ENCODE results near the gene EXOSC1.
A peak's percentile ranks its signal among the peaks of the same experiment; 100 is the strongest.

EXOSC1 gene

DNA sequence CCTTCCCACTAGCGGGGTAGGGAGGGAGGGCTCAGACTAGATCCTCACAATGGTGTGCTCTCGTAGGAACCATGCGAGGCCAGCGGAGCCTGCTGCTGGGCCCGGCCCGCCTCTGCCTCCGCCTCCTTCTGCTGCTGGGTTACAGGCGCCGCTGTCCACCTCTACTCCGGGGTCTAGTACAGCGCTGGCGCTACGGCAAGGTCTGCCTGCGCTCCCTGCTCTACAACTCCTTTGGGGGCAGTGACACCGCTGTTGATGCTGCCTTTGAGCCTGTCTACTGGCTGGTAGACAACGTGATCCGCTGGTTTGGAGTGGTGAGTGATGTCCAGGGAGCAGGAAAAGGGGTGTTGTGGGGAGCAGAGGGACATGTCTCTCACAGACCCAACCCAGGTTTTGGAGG is 5.8 kb upstream of the EXOSC1 start:
- Histone ChIP-seq H3K9ac (ENCODE audit: low read length) (no peak overlapping the region), H3K36me3 (ENCODE audit: low read length) (no peaks in the 10 kb centered on the region), H2AFZ (ENCODE audit: low read depth, low read length, severe bottlenecking) (no peak overlapping the region), H3K9me3 (ENCODE audit: insufficient read depth, low read length) (no peaks in the 10 kb centered on the region), H3K79me2 (ENCODE audit: insufficient read depth, low read length) (peaks cover 38% of the 10 kb centered on the region), H3K27me3 (ENCODE audit: low read length) (no peaks in the 10 kb centered on the region), H4K20me1 (ENCODE audit: low read depth, low read length) (no peaks in the 10 kb centered on the region; the same call in 1 of the 2 replicates), H3K9me2 (replicated peaks; ENCODE audit: insufficient read depth, low read length) (no peaks in the 10 kb centered on the region), H3K27ac (ENCODE audit: low read depth, low read length) (no peak overlapping the region), H3K4me2 (ENCODE audit: low read depth, low read length, poor library complexity, severe bottlenecking) (no peak overlapping the region), H3K4me3 (ENCODE audit: insufficient read depth, low read length, poor library complexity, severe bottlenecking) (no peak overlapping the region), H3F3A (ENCODE audit: insufficient read depth) (no peaks in the 10 kb centered on the region)
- TF ChIP-seq, protein P1, sequence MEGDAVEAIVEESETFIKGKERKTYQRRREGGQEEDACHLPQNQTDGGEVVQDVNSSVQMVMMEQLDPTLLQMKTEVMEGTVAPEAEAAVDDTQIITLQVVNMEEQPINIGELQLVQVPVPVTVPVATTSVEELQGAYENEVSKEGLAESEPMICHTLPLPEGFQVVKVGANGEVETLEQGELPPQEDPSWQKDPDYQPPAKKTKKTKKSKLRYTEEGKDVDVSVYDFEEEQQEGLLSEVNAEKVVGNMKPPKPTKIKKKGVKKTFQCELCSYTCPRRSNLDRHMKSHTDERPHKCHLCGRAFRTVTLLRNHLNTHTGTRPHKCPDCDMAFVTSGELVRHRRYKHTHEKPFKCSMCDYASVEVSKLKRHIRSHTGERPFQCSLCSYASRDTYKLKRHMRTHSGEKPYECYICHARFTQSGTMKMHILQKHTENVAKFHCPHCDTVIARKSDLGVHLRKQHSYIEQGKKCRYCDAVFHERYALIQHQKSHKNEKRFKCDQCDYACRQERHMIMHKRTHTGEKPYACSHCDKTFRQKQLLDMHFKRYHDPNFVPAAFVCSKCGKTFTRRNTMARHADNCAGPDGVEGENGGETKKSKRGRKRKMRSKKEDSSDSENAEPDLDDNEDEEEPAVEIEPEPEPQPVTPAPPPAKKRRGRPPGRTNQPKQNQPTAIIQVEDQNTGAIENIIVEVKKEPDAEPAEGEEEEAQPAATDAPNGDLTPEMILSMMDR (IDR thresholded peaks at IDR 0.05; ENCODE audit: insufficient read depth, low read length, poor library complexity, severe bottlenecking) = no peak
- no peak for TF ChIP-seq EZH2phosphoT487 (conservative IDR thresholded peaks at IDR 0.05; ENCODE audit: low read length)

DNA sequence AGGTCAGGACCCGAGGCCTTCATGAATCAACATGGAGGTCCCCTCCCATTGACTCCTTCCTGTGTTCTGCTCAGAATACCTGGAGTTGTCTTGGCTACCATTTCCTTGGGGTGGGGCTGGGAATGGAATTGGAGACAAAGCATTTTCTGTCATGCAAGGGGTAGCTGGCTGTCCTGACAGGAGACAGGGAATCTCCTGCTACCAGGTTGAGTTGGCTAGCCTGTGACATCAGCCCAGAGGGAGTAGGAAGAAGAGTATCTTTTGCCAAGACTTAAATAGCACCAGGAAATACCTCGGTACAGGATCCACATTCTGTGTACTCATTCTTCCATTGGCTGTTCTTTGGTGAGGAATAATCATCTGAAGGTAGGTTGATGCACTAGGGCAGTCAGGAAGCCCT is 5.0 kb upstream of the EXOSC1 start:
- H3K27ac ChIP-seq (ENCODE audit: low read depth, low read length) = no peak overlapping the region
- H3K9me3 ChIP-seq (ENCODE audit: insufficient read depth, low read length) = no peaks in the 10 kb centered on the region
- H3K9me2 ChIP-seq (replicated peaks; ENCODE audit: insufficient read depth, low read length) = no peaks in the 10 kb centered on the region
- no peak for TF ChIP-seq EZH2phosphoT487 (conservative IDR thresholded peaks at IDR 0.05; ENCODE audit: low read length)
- TF ChIP-seq, protein P1 (IDR thresholded peaks at IDR 0.05; ENCODE audit: insufficient read depth, low read length, poor library complexity, severe bottlenecking) = no peak
- no peak overlapping the region for H2AFZ ChIP-seq (ENCODE audit: low read depth, low read length, severe bottlenecking)
- H4K20me1 ChIP-seq (ENCODE audit: low read depth, low read length) = no peaks in the 10 kb centered on the region; the same call in 1 of the 2 replicates
- H3K4me3 ChIP-seq (ENCODE audit: insufficient read depth, low read length, poor library complexity, severe bottlenecking) = no peak overlapping the region
- no peak overlapping the region for H3K4me2 ChIP-seq (ENCODE audit: low read depth, low read length, poor library complexity, severe bottlenecking)
- no peak overlapping the region for H3K9ac ChIP-seq (ENCODE audit: low read length)
- no peaks in the 10 kb centered on the region for H3K36me3 ChIP-seq (ENCODE audit: low read length)
- H3K27me3 ChIP-seq (ENCODE audit: low read length) = no peaks in the 10 kb centered on the region
- peaks cover 42% of the 10 kb centered on the region for H3K79me2 ChIP-seq (ENCODE audit: insufficient read depth, low read length)
- no peaks in the 10 kb centered on the region for H3F3A ChIP-seq (ENCODE audit: insufficient read depth)

DNA sequence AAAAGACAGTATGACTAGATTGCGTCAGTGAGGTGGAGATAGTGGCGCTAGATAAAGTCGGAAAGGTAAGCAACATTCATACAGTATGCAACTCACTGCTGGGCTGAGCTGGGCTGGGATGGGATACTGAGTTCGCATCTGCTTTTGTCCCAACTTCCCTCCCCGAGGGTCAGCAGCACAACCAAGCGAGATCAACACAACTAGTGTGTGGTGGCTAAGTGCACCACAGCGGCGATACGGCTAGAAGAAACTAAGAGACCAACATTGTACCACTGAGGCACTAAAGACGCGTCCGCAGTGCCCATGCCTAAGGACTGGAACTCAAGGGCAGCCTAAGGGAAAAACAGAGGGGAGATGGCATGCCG is 467 bp downstream of the EXOSC1 start:
- Histone ChIP-seq H3K9me3 (ENCODE audit: insufficient read depth, low read length) (no peaks in the 10 kb centered on the region), H3K4me3 (ENCODE audit: insufficient read depth, low read length, poor library complexity, severe bottlenecking) (peak overlapping the region; percentile 71), H3K4me2 (ENCODE audit: low read depth, low read length, poor library complexity, severe bottlenecking) (peak overlapping the region; percentile 81), H3K27ac (ENCODE audit: low read depth, low read length) (peak overlapping the region; percentile 9; the same call in 1 of the 2 replicates), H2AFZ (ENCODE audit: low read depth, low read length, severe bottlenecking) (peak overlapping the region; percentile 48), H3K36me3 (ENCODE audit: low read length) (no peaks in the 10 kb centered on the region), H3K9ac (ENCODE audit: low read length) (peak overlapping the region; percentile 65), H3K27me3 (ENCODE audit: low read length) (no peaks in the 10 kb centered on the region), H3F3A (ENCODE audit: insufficient read depth) (no peaks in the 10 kb centered on the region), H3K79me2 (ENCODE audit: insufficient read depth, low read length) (peaks cover 55% of the 10 kb centered on the region), H3K9me2 (replicated peaks; ENCODE audit: insufficient read depth, low read length) (no peaks in the 10 kb centered on the region), H4K20me1 (ENCODE audit: low read depth, low read length) (no peaks in the 10 kb centered on the region; the same call in 1 of the 2 replicates)
- TF ChIP-seq EZH2phosphoT487 (conservative IDR thresholded peaks at IDR 0.05; ENCODE audit: low read length) = no peak
- TF ChIP-seq, protein P1 (IDR thresholded peaks at IDR 0.05; ENCODE audit: insufficient read depth, low read length, poor library complexity, severe bottlenecking) = no peak
